ENCODE results near the gene PIK3R5. TPM values are rescaled to one million over a fixed set of nuclear protein-coding genes. Genes with fewer than 3 reads are reported as not detected.
"Not testable (repeated sequence)": the region's sequence is repeated elsewhere in the genome, so short reads cannot be mapped to it uniquely, and the experiment has no call there.

Gene PIK3R5
- total RNA-seq, 1 donor from 2014 or later = not detected

GRCh38 chr17:8888704-8889302 is 76.7 kb downstream of the PIK3R5 start:
- H3K4me3 Mint-ChIP-seq (ENCODE audit: unreplicated experiment) = no peak overlapping the region
- H3K27ac Mint-ChIP-seq (ENCODE audit: unreplicated experiment) = no peak overlapping the region
- TF ChIP-seq CTCF (IDR thresholded peaks at IDR 0.05) = no peak
- H3K9me3 Mint-ChIP-seq (ENCODE audit: low read depth) = no peaks in the 10 kb centered on the region
- no peaks in the 10 kb centered on the region for H3K27me3 Mint-ChIP-seq (ENCODE audit: low read depth)
- DNase-seq (ENCODE audit: low spot score) = no peak
- H3K4me1 Mint-ChIP-seq (ENCODE audit: low read depth) = no peaks in the 10 kb centered on the region
- H3K36me3 Mint-ChIP-seq (ENCODE audit: low read depth) = no peaks in the 10 kb centered on the region

- Mint-ChIP-seq H3K27me3 (ENCODE audit: low read depth) (no peaks in the 10 kb centered on the region), H3K9me3 (ENCODE audit: low read depth) (no peaks in the 10 kb centered on the region), H3K27ac (ENCODE audit: unreplicated experiment) (no peak overlapping the region), H3K4me3 (ENCODE audit: unreplicated experiment) (peak overlapping the region; percentile 12), H3K4me1 (ENCODE audit: low read depth) (no peaks in the 10 kb centered on the region), H3K36me3 (ENCODE audit: low read depth) (no peaks in the 10 kb centered on the region)
- TF ChIP-seq CTCF (IDR thresholded peaks at IDR 0.05) = peak; percentile 72
- no peak for DNase-seq (ENCODE audit: low spot score)
These were observed 77.4 kb downstream of the PIK3R5 start for GRCh38 chr17:8887834-8888703.

GRCh38 chr17:8887301-8887700 is 78.2 kb downstream of the PIK3R5 start:
- Mint-ChIP-seq H3K4me3 (ENCODE audit: unreplicated experiment) (no peak overlapping the region), H3K27ac (ENCODE audit: unreplicated experiment) (no peak overlapping the region), H3K27me3 (ENCODE audit: low read depth) (no peaks in the 10 kb centered on the region), H3K9me3 (ENCODE audit: low read depth) (no peaks in the 10 kb centered on the region), H3K4me1 (ENCODE audit: low read depth) (no peaks in the 10 kb centered on the region), H3K36me3 (ENCODE audit: low read depth) (no peaks in the 10 kb centered on the region)
- TF ChIP-seq CTCF (IDR thresholded peaks at IDR 0.05) = no peak
- no peak for DNase-seq (ENCODE audit: low spot score)

- Mint-ChIP-seq H3K4me1 (ENCODE audit: low read depth) (no peaks in the 10 kb centered on the region), H3K9me3 (ENCODE audit: low read depth) (no peaks in the 10 kb centered on the region), H3K4me3 (ENCODE audit: unreplicated experiment) (no peak overlapping the region), H3K27ac (ENCODE audit: unreplicated experiment) (no peak overlapping the region), H3K36me3 (ENCODE audit: low read depth) (no peaks in the 10 kb centered on the region), H3K27me3 (ENCODE audit: low read depth) (no peaks in the 10 kb centered on the region)
- DNase-seq (ENCODE audit: low spot score) = no peak
- TF ChIP-seq CTCF (IDR thresholded peaks at IDR 0.05) = no peak
These were observed 79.4 kb downstream of the PIK3R5 start for GRCh38 chr17:8885967-8886684.

- H3K4me1 Mint-ChIP-seq (ENCODE audit: low read depth) = not testable (repeated sequence)
These were observed 80.1 kb downstream of the PIK3R5 start for GRCh38 chr17:8885163-8885966.

More at GRCh38 chr17:8885163-8885966, 80.1 kb downstream of the PIK3R5 start:
- H3K9me3 Mint-ChIP-seq (ENCODE audit: low read depth); H3K36me3 Mint-ChIP-seq (ENCODE audit: low read depth); DNase-seq (ENCODE audit: low spot score); H3K27me3 Mint-ChIP-seq (ENCODE audit: low read depth); H3K4me3 Mint-ChIP-seq (ENCODE audit: unreplicated experiment); H3K27ac Mint-ChIP-seq (ENCODE audit: unreplicated experiment): not testable (repeated sequence)
